Left renal cortex interstitium (tissue), 4 donors: ENCODE measurements around the gene CMTM1. TPM values are rescaled to one million over a fixed set of nuclear protein-coding genes. Genes with fewer than 3 reads are reported as not detected.

ENCODE experiments used
- DNase-seq, 4 donors: peaks; one replicate each; pipeline ENCODE4 v3.0.0-alpha.2; 2013; ENCODE audit warnings: low read depth in 4 of 4, low spot score in 2 of 4, missing footprints in 1 of 4
- polyA plus RNA-seq, 4 donors: library from polyadenylated mRNA; unstranded; fragments of 120-200 nt; gene quantifications; one replicate each; pipeline ENCODE4 v1.2.1, GENCODE V29; 2013; ENCODE audit not compliant: insufficient read length in 4 of 4

Gene CMTM1
- polyA plus RNA-seq, 4 donors = 4.9 to 12.0 (median 7.2) TPM

- no peak for DNase-seq
These were observed 29.0 kb upstream of the CMTM1 start for GRCh38 chr16:66537236-66537635.

GRCh38 chr16:66538910-66539309, 27.3 kb upstream of the CMTM1 start:
- no peak for DNase-seq

GRCh38 chr16:66539623-66540469, 26.4 kb upstream of the CMTM1 start:
- DNase-seq = no peak

- no peak for DNase-seq
These were observed 24.6 kb upstream of the CMTM1 start for GRCh38 chr16:66541388-66542355.

- DNase-seq = no peak
These were observed 23.8 kb upstream of the CMTM1 start for GRCh38 chr16:66542396-66542795.

- no peak for DNase-seq
These were observed 22.7 kb upstream of the CMTM1 start for GRCh38 chr16:66543541-66543940.

- DNase-seq = no peak
These were observed 22.1 kb upstream of the CMTM1 start for GRCh38 chr16:66544016-66544757.

- DNase-seq = no peak
These were observed 18.9 kb upstream of the CMTM1 start for GRCh38 chr16:66547101-66547989.

- DNase-seq = no peak
These were observed 18.2 kb upstream of the CMTM1 start for GRCh38 chr16:66548068-66548467.

- DNase-seq = peak in 1 of 4 donors; percentile 14
These were observed 17.4 kb upstream of the CMTM1 start for GRCh38 chr16:66548868-66549267.

- DNase-seq = peak; percentile 53 to 74 (median 68)
These were observed 16.7 kb upstream of the CMTM1 start, which contains the start of gene TK2 for GRCh38 chr16:66549284-66550131. Gene TK2, minus strand, starts transcription at chr16:66550122. Its CDS starts 61 bp downstream, at chr16:66550061.

GRCh38 chr16:66551348-66551759, 14.9 kb upstream of the CMTM1 start:
- peak in 1 of 4 donors; percentile 11 for DNase-seq

- DNase-seq = no peak
These were observed 14.4 kb upstream of the CMTM1 start for GRCh38 chr16:66551788-66552285.

- peak; percentile 85 to 93 (median 86) for DNase-seq
These were observed 13.7 kb upstream of the CMTM1 start, which contains the start of gene CKLF for GRCh38 chr16:66552286-66553177. Gene CKLF, plus strand, starts transcription at chr16:66552576. Its CDS starts 140 bp downstream, at chr16:66552716.

- DNase-seq = no peak
These were observed 13.0 kb upstream of the CMTM1 start for GRCh38 chr16:66553223-66553622.

GRCh38 chr16:66554021-66554420, 12.2 kb upstream of the CMTM1 start:
- DNase-seq = no peak

- no peak for DNase-seq
These were observed 11.7 kb upstream of the CMTM1 start for GRCh38 chr16:66554495-66554894.
